ENCODE measurements around the gene KIF17. TPM values are rescaled to one million over a fixed set of nuclear protein-coding genes. Genes with fewer than 3 reads are reported as not detected.

Gene KIF17
- polyA plus RNA-seq, 1 donor from 2014 or later: 10.0 TPM

- Histone ChIP-seq H4K20me1 (ENCODE audit: insufficient read depth) (no peaks in the 10 kb centered on the region), H3K9me2 (ENCODE audit: insufficient read depth, low read length) (no peaks in the 10 kb centered on the region), H3K27me3 (ENCODE audit: insufficient read depth, low read depth, low read length) (no peaks in the 10 kb centered on the region), H3F3A (ENCODE audit: insufficient read depth, low read length, poor library complexity, severe bottlenecking) (no peaks in the 10 kb centered on the region), H3K9me3 (ENCODE audit: low read length) (no peaks in the 10 kb centered on the region), H3K36me3 (ENCODE audit: insufficient read depth, low read length) (no peaks in the 10 kb centered on the region), H3K9ac (ENCODE audit: low read length) (no peak overlapping the region), H2AFZ (ENCODE audit: low read depth, low read length) (no peak overlapping the region), H3K79me2 (replicated peaks; ENCODE audit: insufficient read depth, low read length) (no peaks in the 10 kb centered on the region), H3K27ac (ENCODE audit: low read length) (no peak overlapping the region), H3K4me3 (ENCODE audit: low read length) (no peak overlapping the region), H3K4me2 (ENCODE audit: low read length) (no peak overlapping the region)
- no peak for TF ChIP-seq EP300 (conservative IDR thresholded peaks at IDR 0.05; ENCODE audit: poor library complexity, severe bottlenecking)
- TF ChIP-seq POLR2AphosphoS5 (IDR thresholded peaks at IDR 0.05): no peak
- no peak for TF ChIP-seq RAD21 (conservative IDR thresholded peaks at IDR 0.05)
- TF ChIP-seq, protein P1, sequence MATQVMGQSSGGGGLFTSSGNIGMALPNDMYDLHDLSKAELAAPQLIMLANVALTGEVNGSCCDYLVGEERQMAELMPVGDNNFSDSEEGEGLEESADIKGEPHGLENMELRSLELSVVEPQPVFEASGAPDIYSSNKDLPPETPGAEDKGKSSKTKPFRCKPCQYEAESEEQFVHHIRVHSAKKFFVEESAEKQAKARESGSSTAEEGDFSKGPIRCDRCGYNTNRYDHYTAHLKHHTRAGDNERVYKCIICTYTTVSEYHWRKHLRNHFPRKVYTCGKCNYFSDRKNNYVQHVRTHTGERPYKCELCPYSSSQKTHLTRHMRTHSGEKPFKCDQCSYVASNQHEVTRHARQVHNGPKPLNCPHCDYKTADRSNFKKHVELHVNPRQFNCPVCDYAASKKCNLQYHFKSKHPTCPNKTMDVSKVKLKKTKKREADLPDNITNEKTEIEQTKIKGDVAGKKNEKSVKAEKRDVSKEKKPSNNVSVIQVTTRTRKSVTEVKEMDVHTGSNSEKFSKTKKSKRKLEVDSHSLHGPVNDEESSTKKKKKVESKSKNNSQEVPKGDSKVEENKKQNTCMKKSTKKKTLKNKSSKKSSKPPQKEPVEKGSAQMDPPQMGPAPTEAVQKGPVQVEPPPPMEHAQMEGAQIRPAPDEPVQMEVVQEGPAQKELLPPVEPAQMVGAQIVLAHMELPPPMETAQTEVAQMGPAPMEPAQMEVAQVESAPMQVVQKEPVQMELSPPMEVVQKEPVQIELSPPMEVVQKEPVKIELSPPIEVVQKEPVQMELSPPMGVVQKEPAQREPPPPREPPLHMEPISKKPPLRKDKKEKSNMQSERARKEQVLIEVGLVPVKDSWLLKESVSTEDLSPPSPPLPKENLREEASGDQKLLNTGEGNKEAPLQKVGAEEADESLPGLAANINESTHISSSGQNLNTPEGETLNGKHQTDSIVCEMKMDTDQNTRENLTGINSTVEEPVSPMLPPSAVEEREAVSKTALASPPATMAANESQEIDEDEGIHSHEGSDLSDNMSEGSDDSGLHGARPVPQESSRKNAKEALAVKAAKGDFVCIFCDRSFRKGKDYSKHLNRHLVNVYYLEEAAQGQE (IDR thresholded peaks at IDR 0.05; ENCODE audit: borderline replicate concordance): no peak
- TF ChIP-seq, protein P2, sequence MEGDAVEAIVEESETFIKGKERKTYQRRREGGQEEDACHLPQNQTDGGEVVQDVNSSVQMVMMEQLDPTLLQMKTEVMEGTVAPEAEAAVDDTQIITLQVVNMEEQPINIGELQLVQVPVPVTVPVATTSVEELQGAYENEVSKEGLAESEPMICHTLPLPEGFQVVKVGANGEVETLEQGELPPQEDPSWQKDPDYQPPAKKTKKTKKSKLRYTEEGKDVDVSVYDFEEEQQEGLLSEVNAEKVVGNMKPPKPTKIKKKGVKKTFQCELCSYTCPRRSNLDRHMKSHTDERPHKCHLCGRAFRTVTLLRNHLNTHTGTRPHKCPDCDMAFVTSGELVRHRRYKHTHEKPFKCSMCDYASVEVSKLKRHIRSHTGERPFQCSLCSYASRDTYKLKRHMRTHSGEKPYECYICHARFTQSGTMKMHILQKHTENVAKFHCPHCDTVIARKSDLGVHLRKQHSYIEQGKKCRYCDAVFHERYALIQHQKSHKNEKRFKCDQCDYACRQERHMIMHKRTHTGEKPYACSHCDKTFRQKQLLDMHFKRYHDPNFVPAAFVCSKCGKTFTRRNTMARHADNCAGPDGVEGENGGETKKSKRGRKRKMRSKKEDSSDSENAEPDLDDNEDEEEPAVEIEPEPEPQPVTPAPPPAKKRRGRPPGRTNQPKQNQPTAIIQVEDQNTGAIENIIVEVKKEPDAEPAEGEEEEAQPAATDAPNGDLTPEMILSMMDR (IDR thresholded peaks at IDR 0.05; ENCODE audit: poor library complexity, severe bottlenecking): no peak
- no peak for TF ChIP-seq EZH2 (IDR thresholded peaks at IDR 0.05; ENCODE audit: borderline replicate concordance, insufficient read depth, low read length, poor library complexity, severe bottlenecking)
- no peak for TF ChIP-seq TAF1 (IDR thresholded peaks at IDR 0.05; ENCODE audit: low read depth)
- no peak for TF ChIP-seq MXI1 (conservative IDR thresholded peaks at IDR 0.05; ENCODE audit: poor library complexity, severe bottlenecking)
- TF ChIP-seq SMC3 (conservative IDR thresholded peaks at IDR 0.05; ENCODE audit: poor library complexity): no peak
These were observed 14.6 kb downstream of the KIF17 start for GRCh38 chr1:20703124-20703756.

DNA sequence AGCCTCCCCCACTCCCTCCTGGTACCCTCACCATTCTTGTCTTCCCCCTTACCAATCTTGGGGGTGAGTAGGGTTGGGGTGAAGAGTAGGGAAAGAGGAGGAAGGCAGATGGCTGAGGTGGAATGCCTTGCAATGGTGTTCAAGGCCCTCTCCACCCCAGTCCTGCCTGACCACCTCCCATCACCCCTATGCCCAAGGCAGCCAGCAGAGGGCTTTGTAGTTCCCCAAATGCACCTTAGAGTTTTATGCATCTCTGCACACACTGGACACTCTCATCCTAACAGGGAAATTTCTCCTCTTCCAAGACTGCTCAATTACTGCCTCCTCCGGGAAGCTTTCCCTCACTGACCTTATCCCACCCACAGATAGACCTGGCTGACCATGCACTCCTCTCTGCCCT, 15.4 kb downstream of the KIF17 start:
- no peaks in the 10 kb centered on the region for H3K27me3 ChIP-seq (ENCODE audit: insufficient read depth, low read depth, low read length)
- H3K27ac ChIP-seq (ENCODE audit: low read length): no peak overlapping the region
- no peaks in the 10 kb centered on the region for H3K36me3 ChIP-seq (ENCODE audit: insufficient read depth, low read length)
- no peaks in the 10 kb centered on the region for H3K79me2 ChIP-seq (replicated peaks; ENCODE audit: insufficient read depth, low read length)
- H3F3A ChIP-seq (ENCODE audit: insufficient read depth, low read length, poor library complexity, severe bottlenecking): no peaks in the 10 kb centered on the region
- H3K9ac ChIP-seq (ENCODE audit: low read length): no peak overlapping the region
- no peak overlapping the region for H3K4me3 ChIP-seq (ENCODE audit: low read length)
- no peak overlapping the region for H2AFZ ChIP-seq (ENCODE audit: low read depth, low read length)
- H3K4me2 ChIP-seq (ENCODE audit: low read length): no peak overlapping the region
- H3K9me3 ChIP-seq (ENCODE audit: low read length): no peaks in the 10 kb centered on the region
- TF ChIP-seq EZH2 (IDR thresholded peaks at IDR 0.05; ENCODE audit: borderline replicate concordance, insufficient read depth, low read length, poor library complexity, severe bottlenecking) (no peak), EP300 (conservative IDR thresholded peaks at IDR 0.05; ENCODE audit: poor library complexity, severe bottlenecking) (no peak), SMC3 (conservative IDR thresholded peaks at IDR 0.05; ENCODE audit: poor library complexity) (peak; percentile 15)
- TF ChIP-seq, protein P2 (IDR thresholded peaks at IDR 0.05; ENCODE audit: poor library complexity, severe bottlenecking): peak; percentile 22
- H4K20me1 ChIP-seq (ENCODE audit: insufficient read depth): no peaks in the 10 kb centered on the region
- H3K9me2 ChIP-seq (ENCODE audit: insufficient read depth, low read length): no peaks in the 10 kb centered on the region

Data from neural cell (in vitro differentiated cells).